Heart left ventricle (tissue), 13 donors: ENCODE data around the gene CCNI.

ENCODE experiments used
- CTCF ChIP-seq, 12 donors: fragments of 200-600 bp; sonication (generic) in 4 of 12; IDR thresholded peaks; one replicate each; pipeline versions ENCODE4 v1.5.0 to v1.8.0; 2018 to 2022; ENCODE audit warnings: antibody characterized with exemption in 12 of 12, mild to moderate bottlenecking in 5 of 12
- POLR2A ChIP-seq, 2 donors: fragments of 450-650 bp; IDR thresholded peaks; one replicate each; pipeline ENCODE4 v1.6.1; 2017; ENCODE audit warnings: antibody characterized with exemption in 2 of 2, mild to moderate bottlenecking in 2 of 2, moderate library complexity in 2 of 2
- donor health status: ischemic (EF 13 %, LVEDD 7.1; RV severe dilation, severe dysfunction).
- donor health status: DM: no; HTN: yes; CAD: no.
- donor health status: DM: no; HTN: no; CAD: no.
- donor health status: ischemic (EF 25% LVEDD 6.9; RV normal size, moderate dysfunction).
- donor health status: ischemic (EF 25% LVEDD 5.7; RV mildly dilated, moderate dysfunction).
- donor health status: ischemic (EF 35%, LVEDD 5.7; RV mildly dilated, moderate dysfunction).
- donor health status: nonischemic (EF 11% LVEDD 7.7; RV severe dilation, severe dysfunction).
- donor health status: DM: yes; HTN: yes; CAD: no.
- donor health status: PGD.
- donor health status: ischemic (EF 29% LVEDD 5.4; RV normal size, mild dysfunction).
- donor health status: nonischemic (EF 23%, LVEDD 6.1; RV moderate dilation, normal function).

GRCh38 chr4:77117721-77118120, 41.9 kb upstream of the CCNI start:
- TF ChIP-seq CTCF (IDR thresholded peaks at IDR 0.05) (no peak), POLR2A (IDR thresholded peaks at IDR 0.05) (no peak)
